Activated CD8-positive, alpha-beta memory T cell treated with anti-CD3 and anti-CD28 coated beads for 1 hour (primary cell): Measurements from ENCODE around the gene TTLL9.

Experiments used
- DNase-seq, 2 donors: peaks; one replicate each; pipeline ENCODE4 v3.0.0-alpha.2; 2020; ENCODE audit warnings: low read depth in 1 of 2; ENCODE audit errors: extremely low read depth in 1 of 2

Gene TTLL9

DNA sequence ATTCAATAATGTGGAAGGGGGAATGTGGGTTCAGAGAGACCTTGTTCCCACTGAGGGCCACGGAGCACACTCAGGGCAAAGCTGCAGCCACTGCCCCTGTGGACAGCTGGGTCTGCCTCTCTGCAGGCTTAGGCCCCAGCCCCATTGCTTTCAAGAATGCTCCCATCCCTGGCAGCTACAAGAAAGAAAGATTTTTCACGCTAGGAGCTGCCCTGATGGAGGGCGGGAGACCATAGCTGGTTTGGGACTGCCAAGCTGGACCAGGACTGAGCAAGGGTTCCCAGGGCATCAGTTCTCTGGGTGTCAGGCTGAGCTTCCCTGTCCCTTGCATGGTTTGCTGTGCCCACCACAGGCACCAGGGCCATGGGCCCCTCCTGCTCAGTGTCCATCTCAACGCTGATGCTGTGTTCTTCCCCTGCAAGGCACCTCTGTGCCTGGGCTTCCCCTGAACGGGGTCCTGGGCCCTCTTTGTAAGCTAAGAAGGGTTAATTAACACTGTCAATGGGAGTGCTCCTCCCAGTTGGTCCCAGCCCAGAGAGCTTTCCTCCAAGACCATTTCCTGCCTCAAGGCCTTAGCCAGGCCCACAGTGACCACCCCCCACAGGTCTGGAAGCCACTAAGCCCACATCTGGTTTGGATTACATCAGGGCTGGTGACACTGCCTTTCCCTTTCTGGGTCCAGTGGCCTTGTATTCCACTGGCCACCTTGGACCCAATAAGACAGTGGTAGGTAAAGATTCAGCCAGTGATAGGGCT lies 33.4 kb upstream of the TTLL9 start:
- no peak for DNase-seq

DNA sequence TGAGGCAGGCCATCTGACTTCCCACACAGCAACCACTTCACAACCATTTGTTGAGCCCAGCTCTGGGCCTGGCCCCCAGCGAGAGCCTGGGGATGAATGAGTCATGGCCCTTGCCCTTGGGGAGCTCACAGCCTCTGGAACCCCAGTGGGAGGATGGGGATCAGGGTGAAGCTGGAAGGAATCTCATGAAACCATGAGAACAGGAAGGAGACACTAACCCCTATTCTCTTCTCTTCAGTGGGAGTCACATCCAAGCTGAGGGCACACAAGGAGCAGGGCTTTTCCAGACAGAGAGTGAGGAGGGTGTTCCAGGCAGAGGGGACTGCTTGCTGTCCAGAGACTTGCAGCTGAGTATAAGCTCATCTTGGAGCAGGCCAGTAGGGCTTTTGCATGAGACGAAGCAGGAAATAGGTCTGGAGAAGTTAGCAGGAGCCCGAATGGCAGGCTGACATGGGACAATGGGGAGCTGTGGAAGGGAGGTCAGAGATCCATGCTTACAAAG lies 32.5 kb upstream of the TTLL9 start:
- no peak for DNase-seq

DNA sequence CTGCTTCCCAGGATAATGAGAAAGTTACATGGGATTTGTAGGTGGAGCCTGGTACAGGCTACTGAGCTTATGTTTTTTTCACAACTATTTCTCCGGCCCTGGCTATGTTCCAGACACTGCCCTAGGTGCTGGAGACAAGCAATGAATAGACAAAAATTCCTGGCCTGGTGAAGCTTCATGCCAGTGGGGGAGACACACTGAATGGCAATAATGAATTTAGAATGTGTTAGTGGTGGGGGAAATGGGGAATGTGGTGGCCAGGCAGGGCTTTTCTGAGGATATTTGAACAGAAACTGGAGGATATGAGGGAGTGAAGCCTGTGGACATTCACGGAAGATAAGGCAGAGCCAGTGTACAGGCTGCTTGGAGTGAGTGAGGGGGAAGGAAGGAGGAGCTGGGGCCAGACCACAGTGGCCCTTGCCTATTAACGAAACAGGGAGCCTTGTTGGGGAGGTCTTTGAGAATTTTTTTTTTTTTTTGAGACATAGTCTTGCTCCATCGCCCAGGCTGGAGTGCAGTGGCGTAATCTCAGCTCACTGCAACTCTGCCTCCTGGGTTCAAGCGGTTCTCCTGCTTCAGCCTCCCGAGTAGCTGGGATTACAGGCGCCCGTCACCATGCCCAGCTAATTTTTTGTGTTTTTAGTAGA lies 31.7 kb upstream of the TTLL9 start:
- DNase-seq = no peak

DNA sequence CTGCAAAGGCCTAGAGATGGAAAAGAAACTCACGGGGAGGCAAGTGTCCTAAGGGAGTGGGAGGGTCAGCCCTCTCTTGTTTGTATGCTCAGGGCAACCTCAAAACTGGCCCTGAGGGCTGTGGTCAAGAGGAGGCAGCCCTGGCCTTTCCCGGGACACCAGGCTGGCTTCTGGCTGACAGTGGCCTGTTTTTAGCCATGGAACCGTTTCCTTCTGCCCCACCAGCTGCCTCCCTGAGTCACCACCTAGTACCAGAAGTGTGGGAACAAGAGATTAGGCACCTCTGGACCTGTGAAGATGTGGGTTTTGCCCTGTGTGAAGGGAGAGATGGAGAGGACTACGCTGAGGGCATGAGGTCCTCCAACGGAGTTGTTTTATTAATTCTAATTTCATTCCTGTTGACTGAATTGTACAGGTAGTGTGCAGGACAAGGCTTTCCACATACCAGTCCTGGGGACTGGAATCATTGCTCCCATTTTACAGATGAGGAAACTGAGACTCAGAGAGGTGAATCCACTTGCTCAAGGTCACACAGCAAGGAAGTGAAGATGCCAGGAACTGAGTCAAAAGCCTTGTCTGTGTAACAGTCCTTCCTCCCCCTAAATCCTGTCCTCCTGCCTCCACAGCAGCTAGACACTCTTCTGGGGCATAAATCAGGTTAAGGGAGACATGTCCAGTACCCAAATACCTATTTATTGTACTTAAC lies 30.5 kb upstream of the TTLL9 start:
- DNase-seq = no peak

DNA sequence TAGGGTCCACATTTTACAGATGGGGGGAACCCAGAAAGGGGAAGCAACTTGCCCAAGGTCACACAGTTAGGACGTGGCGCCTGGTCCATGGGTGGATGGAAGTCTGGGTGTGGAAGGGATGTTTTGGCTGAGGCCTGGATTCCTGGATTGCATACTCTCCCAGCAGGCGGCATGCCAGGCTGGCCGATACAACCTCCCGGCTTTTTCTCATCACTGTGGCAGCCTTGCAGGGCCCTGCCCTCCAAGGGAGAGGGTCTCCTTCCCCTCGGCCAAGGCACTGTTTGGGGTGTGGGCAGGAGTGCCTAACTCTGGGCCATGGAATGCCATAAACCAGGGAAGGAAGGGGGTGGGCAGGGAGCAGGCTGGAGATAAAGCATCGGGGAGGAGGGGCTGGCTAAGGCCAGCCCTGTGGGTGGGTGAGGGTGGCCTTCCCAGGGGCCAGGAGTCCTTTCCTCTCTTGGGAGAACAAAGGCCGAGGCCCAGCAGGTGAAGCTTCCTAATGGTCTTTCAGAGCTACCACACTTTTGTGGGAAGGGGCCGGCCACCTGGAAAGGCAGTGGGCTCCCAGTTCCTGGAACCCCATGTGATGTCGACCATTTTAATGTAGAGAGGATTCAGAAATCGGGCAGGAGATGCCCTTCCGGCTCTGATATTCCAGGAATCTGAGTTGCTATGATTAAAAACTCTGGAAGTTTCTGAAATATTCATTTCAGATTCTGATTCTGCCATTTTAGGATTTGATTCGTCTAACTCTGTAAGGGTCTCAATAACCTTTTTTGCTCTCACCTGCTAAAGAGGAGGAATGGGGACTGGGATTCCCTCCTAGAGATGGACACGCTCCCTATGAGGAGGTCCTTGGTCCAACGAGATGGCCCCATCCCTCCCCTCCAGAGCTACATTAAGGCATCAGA lies 29.3 kb upstream of the TTLL9 start:
- no peak for DNase-seq

DNA sequence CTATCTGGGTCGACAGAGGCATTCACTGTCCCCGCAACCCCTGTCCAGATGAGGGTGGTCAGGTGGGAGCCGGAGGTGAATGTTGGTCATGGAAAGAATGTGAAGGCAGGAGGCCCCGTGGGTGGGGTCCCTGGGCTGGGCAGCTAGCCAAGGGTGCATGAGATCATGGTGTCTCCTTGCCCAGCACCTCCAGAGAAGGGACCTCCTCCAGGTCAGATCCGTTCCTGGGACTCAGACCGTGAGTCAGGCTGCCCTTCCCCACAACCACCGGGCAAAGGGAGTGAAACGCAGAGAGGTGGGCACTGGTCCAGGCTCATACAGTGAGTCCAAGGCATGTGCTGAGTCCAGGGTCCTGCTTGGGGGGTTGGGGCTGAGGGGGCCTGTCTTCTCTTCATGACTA lies 28.5 kb upstream of the TTLL9 start:
- DNase-seq = no peak

- no peak for DNase-seq
These were observed 27.8 kb upstream of the TTLL9 start for GRCh38 chr20:31842471-31843157.

DNA sequence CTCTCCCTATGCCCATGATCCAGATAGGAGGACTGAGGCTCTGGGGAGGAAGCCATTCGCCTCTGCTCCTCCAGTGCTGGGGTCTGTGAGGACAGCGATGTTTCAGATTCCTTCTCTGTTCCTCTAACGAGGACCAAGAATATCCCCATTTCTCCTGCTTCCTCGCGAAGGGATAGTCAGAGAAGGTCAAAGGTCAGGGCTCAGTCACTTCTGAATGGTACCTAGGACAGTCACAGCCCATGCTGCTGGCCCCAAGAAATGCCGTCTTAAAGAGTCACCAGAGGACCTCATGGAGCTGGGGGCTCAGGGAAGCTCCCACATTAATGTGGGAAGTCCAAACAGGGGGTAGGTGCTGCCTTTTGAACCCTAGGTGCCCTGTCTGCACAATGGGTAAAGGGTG lies 27.1 kb upstream of the TTLL9 start:
- DNase-seq = no peak

DNA sequence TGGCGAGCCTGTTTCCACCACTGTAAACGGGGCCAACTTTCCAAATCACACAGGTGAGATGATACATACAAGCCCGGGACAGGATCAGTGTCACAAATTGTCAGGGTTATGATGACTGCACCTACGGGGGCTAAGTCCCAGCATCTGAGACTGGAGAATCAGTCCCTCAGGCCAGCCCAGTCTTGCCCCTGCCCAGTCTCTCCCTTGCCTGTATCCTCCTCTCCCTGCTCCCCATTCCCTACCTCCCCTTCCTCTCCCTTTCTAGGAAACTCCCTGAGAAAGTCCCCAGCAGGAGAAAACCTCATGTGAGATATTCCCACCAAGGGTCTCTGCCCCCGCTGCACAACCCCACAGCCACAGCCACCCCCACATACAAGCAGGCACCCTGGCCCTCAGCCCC lies 26.6 kb upstream of the TTLL9 start:
- DNase-seq = no peak

GRCh38 chr20:31844737-31845299 lies 25.6 kb upstream of the TTLL9 start:
- DNase-seq = no peak

- DNase-seq = no peak
These were observed 25.1 kb upstream of the TTLL9 start, which contains the start of gene FOXS1 for GRCh38 chr20:31845300-31845863. Gene FOXS1, minus strand, starts transcription at chr20:31845604. Its CDS starts 62 bp downstream, at chr20:31845542.

- DNase-seq = no peak
These were observed 23.7 kb upstream of the TTLL9 start for GRCh38 chr20:31846793-31847138.

DNA sequence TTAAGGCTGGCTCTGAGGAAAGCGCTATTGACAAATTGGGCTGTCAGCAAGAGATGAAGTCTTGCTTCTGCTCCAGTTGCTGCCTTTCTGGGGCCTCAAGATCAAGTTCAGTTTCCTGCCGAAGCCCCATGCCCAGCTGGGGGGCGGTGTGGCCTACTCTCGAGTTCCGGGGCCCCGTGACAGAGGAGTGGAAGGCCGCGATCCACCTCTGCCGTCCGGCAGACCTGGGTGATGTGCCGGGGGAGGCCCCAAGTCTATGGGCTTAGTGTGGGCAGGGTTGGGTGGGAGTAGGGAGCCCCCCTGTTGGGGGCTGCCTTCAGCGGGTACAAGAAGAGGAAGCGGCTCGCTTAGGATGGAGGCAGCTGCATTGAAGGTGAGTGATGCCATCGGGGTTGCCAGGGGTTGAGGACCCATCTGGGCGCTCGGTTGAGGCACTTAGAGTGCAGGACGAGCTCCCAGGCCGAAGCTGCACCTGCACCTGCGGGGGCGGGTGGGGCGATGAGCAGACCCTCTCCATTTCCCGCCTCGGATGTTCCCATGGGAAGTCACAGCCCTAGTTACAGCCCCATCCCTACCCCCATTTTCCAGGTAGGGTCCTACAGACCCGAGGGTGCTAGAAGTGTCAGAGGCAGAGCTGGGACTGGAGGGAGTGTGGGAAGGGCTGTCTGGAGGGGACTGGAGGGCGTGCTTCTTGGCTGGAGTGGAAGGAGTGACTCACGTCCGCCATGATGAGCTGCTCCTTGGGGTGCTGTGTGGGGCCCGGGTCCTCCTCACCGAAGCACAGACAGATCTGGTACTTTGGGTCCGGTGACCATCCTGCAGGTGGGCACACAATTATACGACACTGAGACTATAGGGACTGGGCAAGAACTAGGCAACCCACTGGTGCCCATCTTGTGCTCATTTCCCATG lies 22.1 kb upstream of the TTLL9 start:
- DNase-seq = no peak

GRCh38 chr20:31849306-31849930 lies 21.0 kb upstream of the TTLL9 start:
- DNase-seq = no peak

- no peak for DNase-seq
These were observed 19.0 kb upstream of the TTLL9 start for GRCh38 chr20:31851240-31851955.

DNA sequence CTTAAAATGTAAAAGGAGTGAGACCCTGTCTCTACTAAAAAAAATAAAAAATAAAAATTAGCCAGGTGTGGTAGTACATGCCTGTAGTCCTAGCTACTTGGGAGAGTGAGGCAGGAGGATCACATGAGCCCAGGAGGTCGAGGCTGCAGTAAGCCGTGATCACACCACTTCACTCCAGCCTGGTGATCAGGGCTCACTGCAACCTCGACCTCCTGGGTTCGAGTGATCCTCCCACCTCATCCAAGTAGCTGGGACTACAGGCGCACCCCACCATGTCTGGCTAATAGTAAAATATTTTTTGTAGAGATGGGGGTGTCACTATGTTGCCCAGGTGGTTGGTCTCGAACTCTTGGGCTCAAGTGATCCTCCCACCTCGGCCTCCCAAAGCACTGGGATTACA lies 17.0 kb upstream of the TTLL9 start:
- DNase-seq = no peak

DNA sequence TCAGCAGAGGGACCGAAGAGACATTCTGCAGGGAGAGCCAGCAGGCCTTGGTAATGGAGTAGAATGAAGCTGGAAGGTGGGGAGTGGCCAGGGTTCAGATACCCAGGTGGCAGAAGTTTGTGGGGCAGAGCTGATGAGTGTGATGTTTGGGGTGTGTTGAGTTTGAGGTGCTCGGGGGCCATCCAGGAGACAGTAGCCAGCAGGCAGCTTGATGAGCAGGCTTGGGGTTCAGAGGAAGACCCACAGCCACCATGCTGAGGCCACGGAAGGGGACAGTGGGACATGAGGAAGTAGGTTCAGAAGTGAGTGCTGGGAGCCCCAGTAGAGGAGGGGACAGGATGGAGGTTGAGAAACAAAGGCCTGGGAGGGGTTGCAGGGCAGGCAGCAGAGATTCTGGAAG lies 13.9 kb upstream of the TTLL9 start:
- no peak for DNase-seq
